HFF-Myc (cell line): Measurements from ENCODE around the gene CHST1.

Experiments used
- DNase-seq: peaks from one replicate; pipeline ENCODE4 v3.0.0-alpha.2; 2011; ENCODE audit warnings: low read depth; ENCODE audit errors: extremely low read depth
- H3K4me3 ChIP-seq: replicated peaks from 2 replicates; pipeline ENCODE4 v1.5.1; 2011; ENCODE audit warnings: low read depth, mild to moderate bottlenecking, control low read depth, low read length
- CTCF ChIP-seq: IDR thresholded peaks from 2 replicates; pipeline ENCODE4 v1.5.1; 2012; ENCODE audit warnings: mild to moderate bottlenecking, low read depth, low read length, control low read depth; ENCODE audit errors: missing control alignments

CHST1 gene

DNA sequence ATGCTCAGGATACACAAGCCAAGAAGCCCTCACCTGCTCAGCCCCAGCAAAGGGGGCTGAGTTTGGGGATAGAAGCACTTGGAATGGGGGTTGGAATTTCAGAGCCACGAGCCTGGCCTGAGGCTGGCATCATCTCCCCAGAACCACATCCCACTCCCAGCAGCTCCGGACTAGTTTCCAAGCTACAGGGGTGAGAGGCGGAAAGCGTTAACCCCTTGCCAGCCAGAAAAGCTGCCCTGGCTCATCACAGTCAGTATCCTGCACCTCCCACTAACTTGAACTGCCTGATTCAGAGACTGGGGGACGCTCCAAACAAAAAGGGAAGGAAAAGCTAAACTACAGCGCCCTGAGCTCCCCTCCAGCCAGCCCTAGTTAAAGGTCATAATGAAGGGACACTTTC is 19.0 kb upstream of the CHST1 start:
- no peak overlapping the region for H3K4me3 ChIP-seq
- DNase-seq = no peak
- TF ChIP-seq CTCF = no peak

- H3K4me3 ChIP-seq = no peak overlapping the region
- no peak for TF ChIP-seq CTCF
- DNase-seq = no peak
These were observed 18.0 kb upstream of the CHST1 start for GRCh38 chr11:45683271-45684058.

DNA sequence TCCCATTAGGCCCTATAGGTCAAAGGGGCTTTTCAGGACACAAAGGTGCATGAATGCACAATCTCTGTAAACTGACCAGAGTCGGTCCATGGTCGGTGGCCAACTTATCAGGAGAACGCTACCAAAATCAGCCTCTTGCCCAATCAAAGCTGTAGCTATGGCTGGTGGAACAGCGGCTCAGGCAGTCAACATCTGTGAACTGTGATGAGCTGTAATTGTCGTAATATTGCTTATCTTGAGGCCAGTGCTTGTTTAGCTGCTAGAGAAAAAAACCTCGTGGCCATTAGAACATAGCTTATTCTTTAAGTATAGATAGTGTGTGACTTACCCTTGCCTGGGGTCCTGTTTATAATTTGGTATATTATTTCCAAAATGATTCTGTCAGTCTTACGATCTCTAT is 14.4 kb upstream of the CHST1 start:
- no peak for DNase-seq
- no peak overlapping the region for H3K4me3 ChIP-seq
- TF ChIP-seq CTCF = no peak

GRCh38 chr11:45678976-45679375 is 13.6 kb upstream of the CHST1 start:
- no peak overlapping the region for H3K4me3 ChIP-seq
- no peak for TF ChIP-seq CTCF
- no peak for DNase-seq

GRCh38 chr11:45677770-45678512 is 12.5 kb upstream of the CHST1 start:
- H3K4me3 ChIP-seq = no peak overlapping the region
- no peak for DNase-seq
- TF ChIP-seq CTCF = no peak

DNA sequence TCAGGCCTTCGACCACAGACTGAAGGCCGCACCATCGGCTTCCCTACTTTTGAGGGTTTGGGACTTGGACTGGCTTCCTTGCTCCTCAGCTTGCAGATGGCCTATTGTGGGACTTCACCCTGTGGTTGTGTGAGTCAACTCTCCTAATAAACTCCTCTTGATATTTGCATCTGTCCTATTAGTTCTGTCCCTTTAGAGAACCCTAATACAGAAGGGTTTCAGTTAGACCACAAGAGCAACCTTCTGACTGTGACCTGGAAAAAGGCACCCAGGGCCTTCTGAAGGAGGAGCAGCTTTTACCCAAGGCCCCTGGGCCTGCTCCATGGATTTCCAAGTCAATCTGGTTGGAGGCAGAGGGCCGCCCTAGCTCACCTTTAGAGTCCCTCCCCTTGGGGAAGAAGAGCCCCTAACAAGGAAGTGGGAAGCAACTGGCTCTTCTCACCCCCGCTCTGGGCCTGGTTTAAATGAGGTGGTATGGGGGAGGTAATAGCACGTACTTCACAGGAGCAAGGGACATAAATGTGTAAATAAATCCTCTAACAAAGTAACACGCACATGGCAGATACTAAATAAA is 11.2 kb upstream of the CHST1 start:
- TF ChIP-seq CTCF = no peak
- no peak overlapping the region for H3K4me3 ChIP-seq
- no peak for DNase-seq
